Endodermal cell (in vitro differentiated cells): ENCODE data around the gene BORCS8. TPM values are rescaled to one million over a fixed set of nuclear protein-coding genes. Genes with fewer than 3 reads are reported as not detected.

ENCODE experiments used
- DNase-seq: peaks from one replicate; pipeline ENCODE4 v3.0.0-alpha.2; 2017
- H3K27ac ChIP-seq: 2 replicates; pipeline ENCODE4 v1.5.1; 2013; ENCODE audit warnings: mild to moderate bottlenecking, low read depth, low read length, moderate library complexity
- H3K27me3 ChIP-seq: 2 replicates; pipeline ENCODE4 v1.6.1; 2013; ENCODE audit warnings: mild to moderate bottlenecking, low read length, moderate library complexity; ENCODE audit not compliant: insufficient read depth, control insufficient read depth, poor library complexity, severe bottlenecking
- H3K36me3 ChIP-seq: 2 replicates; pipeline ENCODE4 v1.7.0; 2013; ENCODE audit warnings: mild to moderate bottlenecking, low read length, moderate library complexity; ENCODE audit not compliant: control insufficient read depth, insufficient read depth
- H3K4me1 ChIP-seq: one replicate; pipeline ENCODE4 v1.7.0; 2013; ENCODE audit warnings: low read length; ENCODE audit not compliant: control insufficient read depth, insufficient read depth
- H3K4me3 ChIP-seq: 2 replicates; pipeline ENCODE4 v1.5.1; 2013; ENCODE audit warnings: mild to moderate bottlenecking, low read length, moderate library complexity
- H3K9ac ChIP-seq: 2 replicates; pipeline ENCODE4 v1.6.1; 2013; ENCODE audit warnings: mild to moderate bottlenecking, low read length, moderate library complexity; ENCODE audit not compliant: poor library complexity, severe bottlenecking; ENCODE audit errors: extremely low read depth
- H3K9me3 ChIP-seq: 2 replicates; pipeline ENCODE4 v1.6.1; 2013; ENCODE audit warnings: mild to moderate bottlenecking, low read length, moderate library complexity; ENCODE audit not compliant: control insufficient read depth
- H3K27ac Mint-ChIP-seq: 2 replicates; pipeline ENCODE4 v1.8.0; 2020; ENCODE audit warnings: mixed read lengths
- H3K27me3 Mint-ChIP-seq: 2 replicates; pipeline ENCODE4 v1.8.0; 2021; ENCODE audit warnings: mild to moderate bottlenecking, mixed read lengths; ENCODE audit not compliant: insufficient read depth
- H3K36me3 Mint-ChIP-seq: 2 replicates; pipeline ENCODE4 v1.8.0; 2020; ENCODE audit warnings: low read depth, mixed read lengths
- H3K4me1 Mint-ChIP-seq: 2 replicates; pipeline ENCODE4 v1.8.0; 2020; ENCODE audit warnings: mixed read lengths
- H3K4me3 Mint-ChIP-seq: 2 replicates; pipeline ENCODE4 v1.8.0; 2020; ENCODE audit warnings: mild to moderate bottlenecking, moderate library complexity, mixed read lengths
- H3K9me3 Mint-ChIP-seq: 2 replicates; pipeline ENCODE4 v1.8.0; 2020; ENCODE audit warnings: mild to moderate bottlenecking, mixed read lengths
- CTCF ChIP-seq: fragments of 200-600 bp; sonication (generic); conservative IDR thresholded peaks from 2 replicates; pipeline ENCODE4 v1.5.0; 2021; ENCODE audit warnings: antibody characterized with exemption, mild to moderate bottlenecking
- WGBS, 2 experiments: methylation state at CpG; one replicate each; pipeline versions ENCODE4 v1.1.5 to v1.1.7; 2013; ENCODE audit warnings: missing lambda C conversion rate in 2 of 2, mixed read lengths in 1 of 2; ENCODE audit not compliant: insufficient coverage in 1 of 2, insufficient read length in 1 of 2; 5-methylcytosine and 5-hydroxymethylcytosine counted together
- total RNA-seq, 2 donors: library from RNA; stranded (reverse); fragmentation: NEBNext Ultra II Directional in 1 of 2; extraction: Animal tissue kit (Norgen Biotek cat#: 25700) in 1 of 2; gene quantifications; 2 replicates in 1 of 2; 3 replicates in 1 of 2; pipeline ENCODE4 v1.2.1, GENCODE V29; 2021

The BORCS8 gene
- total RNA-seq, 2 donors from 2014 or later, result 22.6 to 34.3 TPM

- H3K4me1 ChIP-seq, result no peaks in the 10 kb centered on the region
- Mint-ChIP-seq H3K36me3 (peaks cover 40% of the 10 kb centered on the region), H3K4me3 (no peak overlapping the region), H3K27me3 (peaks cover 2% of the 10 kb centered on the region), H3K4me1 (peaks cover 5% of the 10 kb centered on the region), H3K9me3 (peaks cover 11% of the 10 kb centered on the region), H3K27ac (no peak overlapping the region)
- 88 to 94% methylated on average over 3 of the region's 3 CpGs for WGBS, 2 experiments
- peaks cover 18% of the 10 kb centered on the region for H3K9me3 ChIP-seq
- no peaks in the 10 kb centered on the region for H3K27me3 ChIP-seq
- no peak overlapping the region for H3K9ac ChIP-seq
- H3K36me3 ChIP-seq, result peaks cover 27% of the 10 kb centered on the region
- DNase-seq, result no peak
- H3K27ac ChIP-seq, result no peak overlapping the region
- TF ChIP-seq CTCF, result no peak
- no peak overlapping the region for H3K4me3 ChIP-seq
Observed at GRCh38 chr19:19131989-19132388, 60.0 kb downstream of the BORCS8 start.

Other genes with a start within 250 kb of the BORCS8 start
- gene SUGP2, start 158.6 kb downstream of the BORCS8 start, total RNA-seq, result 100 to 1,000 TPM; 121 to 157 TPM
- 10 to 100 TPM; 26.1 to 37.8 TPM for gene ARMC6, start 158.5 kb downstream of the BORCS8 start, total RNA-seq
- 1 to 10 TPM; 6.6 to 7.2 TPM for gene SLC25A42, start 128.2 kb downstream of the BORCS8 start, total RNA-seq
- gene TMEM161A, start 53.7 kb downstream of the BORCS8 start, total RNA-seq, result 10 to 100 TPM; 56.1 to 66.6 TPM
- gene MEF2B, start 21.9 kb downstream of the BORCS8 start, total RNA-seq, result 1 to 10 TPM; 1.2 to 1.6 TPM
- gene RFXANK, start 106 bp upstream of the BORCS8 start, total RNA-seq, result 100 to 1,000 TPM; 117 to 122 TPM
- gene NR2C2AP, start 11.3 kb upstream of the BORCS8 start, total RNA-seq, result 10 to 100 TPM; 14.7 to 17.2 TPM
- 1 to 10 TPM in 1 of 2 donors, under 1 TPM in 1; 0.77 to 4.2 TPM for gene NCAN, start 19.8 kb upstream of the BORCS8 start, total RNA-seq
- gene TM6SF2, start 81.1 kb upstream of the BORCS8 start, total RNA-seq, result 10 to 100 TPM in 1 of 2 donors, 1 to 10 TPM in 1; 8.2 to 13.1 TPM
- gene SUGP1, start 128.4 kb upstream of the BORCS8 start, total RNA-seq, result 10 to 100 TPM; 72.2 to 75.5 TPM
- gene MAU2, start 128.7 kb upstream of the BORCS8 start, total RNA-seq, result 10 to 100 TPM; 64.1 to 64.3 TPM
- 100 to 1,000 TPM; 115 to 126 TPM for gene GATAD2A, start 213.5 kb upstream of the BORCS8 start, total RNA-seq